Choroid plexus epithelial cell (primary cell): Measurements from ENCODE around the gene CP.

Source experiments
- DNase-seq: peaks from one replicate; pipeline ENCODE4 v3.0.0-alpha.2; 2010; ENCODE audit warnings: low read depth
- H3K4me3 ChIP-seq: 2 replicates; pipeline ENCODE4 v1.5.1; 2011; ENCODE audit warnings: low read depth, mild to moderate bottlenecking, control low read depth, low read length, moderate library complexity
- CTCF ChIP-seq: conservative IDR thresholded peaks from 2 replicates; pipeline ENCODE4 v1.5.1; 2011; ENCODE audit warnings: low read depth, mild to moderate bottlenecking, control low read depth, inconsistent platforms, low read length, moderate library complexity

Gene CP

GRCh38 chr3:149128821-149129220, 92.8 kb downstream of the CP start:
- H3K4me3 ChIP-seq = peak overlapping the region; percentile 97
- TF ChIP-seq CTCF = no peak
- peak; percentile 16 for DNase-seq

GRCh38 chr3:149122721-149123578, 98.7 kb downstream of the CP start:
- H3K4me3 ChIP-seq = no peak overlapping the region
- no peak for TF ChIP-seq CTCF
- DNase-seq = peak; percentile 34
